ENCODE measurements around the gene DGKH. TPM values are rescaled to one million over a fixed set of nuclear protein-coding genes. Genes with fewer than 3 reads are reported as not detected.

The DGKH gene
- total and polyA plus RNA-seq, 10 of the 15 experiments (the other 5 are each of a cell fraction or from before 2014, with no cell fraction given): 1.3 to 15.2 (median 7.3) TPM

DNA sequence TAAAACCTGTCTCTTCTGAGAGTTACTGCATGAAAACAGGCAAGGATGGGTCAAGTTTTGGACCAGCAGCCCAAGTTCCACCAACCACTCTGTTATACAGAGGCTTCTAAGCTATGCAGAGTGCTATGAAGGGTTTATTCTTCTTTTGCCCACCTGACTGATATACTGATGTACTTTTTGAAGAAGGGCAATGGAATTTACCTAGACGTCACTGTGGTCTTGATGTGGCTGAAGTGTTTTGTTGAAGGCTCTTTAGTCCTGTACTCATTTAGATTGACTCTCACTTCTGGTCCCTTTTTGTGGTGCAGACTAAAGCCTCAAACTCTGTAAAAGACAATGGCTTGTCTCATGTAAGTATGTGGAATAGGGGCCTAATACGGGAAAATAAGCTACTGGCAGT is 92.0 kb downstream of the DGKH start (continued):
- TF ChIP-seq, protein P1, sequence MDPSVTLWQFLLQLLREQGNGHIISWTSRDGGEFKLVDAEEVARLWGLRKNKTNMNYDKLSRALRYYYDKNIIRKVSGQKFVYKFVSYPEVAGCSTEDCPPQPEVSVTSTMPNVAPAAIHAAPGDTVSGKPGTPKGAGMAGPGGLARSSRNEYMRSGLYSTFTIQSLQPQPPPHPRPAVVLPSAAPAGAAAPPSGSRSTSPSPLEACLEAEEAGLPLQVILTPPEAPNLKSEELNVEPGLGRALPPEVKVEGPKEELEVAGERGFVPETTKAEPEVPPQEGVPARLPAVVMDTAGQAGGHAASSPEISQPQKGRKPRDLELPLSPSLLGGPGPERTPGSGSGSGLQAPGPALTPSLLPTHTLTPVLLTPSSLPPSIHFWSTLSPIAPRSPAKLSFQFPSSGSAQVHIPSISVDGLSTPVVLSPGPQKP (IDR thresholded peaks at IDR 0.05; ENCODE audit: low read depth, low read length): no peak
- TF ChIP-seq BCL11A (IDR thresholded peaks at IDR 0.05; ENCODE audit: low read depth, low read length) (peak; percentile 19; the same call in 1 of the 2 replicates), BHLHE40 (IDR thresholded peaks at IDR 0.05; ENCODE audit: borderline replicate concordance in 1 of 2, low read depth in 2 of 2, low read length in 1 of 2) (no peak), RELA (IDR thresholded peaks at IDR 0.05; ENCODE audit: borderline replicate concordance, partially characterized antibody) (no peak), ZNF24 (IDR thresholded peaks at IDR 0.05) (no peak), IKZF1 (conservative IDR thresholded peaks at IDR 0.05) (no peak), PAX8 (IDR thresholded peaks at IDR 0.05) (no peak), NRF1 (conservative IDR thresholded peaks at IDR 0.05; ENCODE audit: low read depth, low read length) (no peak), RAD51 (IDR thresholded peaks at IDR 0.05) (0 out of 2 replicates have a peak, but pooled peaks have one; percentile 18), SMC3 (IDR thresholded peaks at IDR 0.05; ENCODE audit: borderline replicate concordance, low read length) (no peak), ESRRA (IDR thresholded peaks at IDR 0.05; ENCODE audit: low read length) (no peak), NR2F1 (conservative IDR thresholded peaks at IDR 0.05) (no peak), CBX3 (IDR thresholded peaks at IDR 0.05; ENCODE audit: borderline replicate concordance, low read depth) (no peak), RCOR1 (conservative IDR thresholded peaks at IDR 0.05; ENCODE audit: low read depth, low read length) (no peak), HDGF (IDR thresholded peaks at IDR 0.05) (no peak), TARDBP (IDR thresholded peaks at IDR 0.05; ENCODE audit: borderline replicate concordance) (no peak)
- TF ChIP-seq, protein P2, sequence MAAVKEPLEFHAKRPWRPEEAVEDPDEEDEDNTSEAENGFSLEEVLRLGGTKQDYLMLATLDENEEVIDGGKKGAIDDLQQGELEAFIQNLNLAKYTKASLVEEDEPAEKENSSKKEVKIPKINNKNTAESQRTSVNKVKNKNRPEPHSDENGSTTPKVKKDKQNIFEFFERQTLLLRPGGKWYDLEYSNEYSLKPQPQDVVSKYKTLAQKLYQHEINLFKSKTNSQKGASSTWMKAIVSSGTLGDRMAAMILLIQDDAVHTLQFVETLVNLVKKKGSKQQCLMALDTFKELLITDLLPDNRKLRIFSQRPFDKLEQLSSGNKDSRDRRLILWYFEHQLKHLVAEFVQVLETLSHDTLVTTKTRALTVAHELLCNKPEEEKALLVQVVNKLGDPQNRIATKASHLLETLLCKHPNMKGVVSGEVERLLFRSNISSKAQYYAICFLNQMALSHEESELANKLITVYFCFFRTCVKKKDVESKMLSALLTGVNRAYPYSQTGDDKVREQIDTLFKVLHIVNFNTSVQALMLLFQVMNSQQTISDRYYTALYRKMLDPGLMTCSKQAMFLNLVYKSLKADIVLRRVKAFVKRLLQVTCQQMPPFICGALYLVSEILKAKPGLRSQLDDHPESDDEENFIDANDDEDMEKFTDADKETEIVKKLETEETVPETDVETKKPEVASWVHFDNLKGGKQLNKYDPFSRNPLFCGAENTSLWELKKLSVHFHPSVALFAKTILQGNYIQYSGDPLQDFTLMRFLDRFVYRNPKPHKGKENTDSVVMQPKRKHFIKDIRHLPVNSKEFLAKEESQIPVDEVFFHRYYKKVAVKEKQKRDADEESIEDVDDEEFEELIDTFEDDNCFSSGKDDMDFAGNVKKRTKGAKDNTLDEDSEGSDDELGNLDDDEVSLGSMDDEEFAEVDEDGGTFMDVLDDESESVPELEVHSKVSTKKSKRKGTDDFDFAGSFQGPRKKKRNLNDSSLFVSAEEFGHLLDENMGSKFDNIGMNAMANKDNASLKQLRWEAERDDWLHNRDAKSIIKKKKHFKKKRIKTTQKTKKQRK (IDR thresholded peaks at IDR 0.05; ENCODE audit: low read depth, low read length): no peak
- TF ChIP-seq, protein P3, sequence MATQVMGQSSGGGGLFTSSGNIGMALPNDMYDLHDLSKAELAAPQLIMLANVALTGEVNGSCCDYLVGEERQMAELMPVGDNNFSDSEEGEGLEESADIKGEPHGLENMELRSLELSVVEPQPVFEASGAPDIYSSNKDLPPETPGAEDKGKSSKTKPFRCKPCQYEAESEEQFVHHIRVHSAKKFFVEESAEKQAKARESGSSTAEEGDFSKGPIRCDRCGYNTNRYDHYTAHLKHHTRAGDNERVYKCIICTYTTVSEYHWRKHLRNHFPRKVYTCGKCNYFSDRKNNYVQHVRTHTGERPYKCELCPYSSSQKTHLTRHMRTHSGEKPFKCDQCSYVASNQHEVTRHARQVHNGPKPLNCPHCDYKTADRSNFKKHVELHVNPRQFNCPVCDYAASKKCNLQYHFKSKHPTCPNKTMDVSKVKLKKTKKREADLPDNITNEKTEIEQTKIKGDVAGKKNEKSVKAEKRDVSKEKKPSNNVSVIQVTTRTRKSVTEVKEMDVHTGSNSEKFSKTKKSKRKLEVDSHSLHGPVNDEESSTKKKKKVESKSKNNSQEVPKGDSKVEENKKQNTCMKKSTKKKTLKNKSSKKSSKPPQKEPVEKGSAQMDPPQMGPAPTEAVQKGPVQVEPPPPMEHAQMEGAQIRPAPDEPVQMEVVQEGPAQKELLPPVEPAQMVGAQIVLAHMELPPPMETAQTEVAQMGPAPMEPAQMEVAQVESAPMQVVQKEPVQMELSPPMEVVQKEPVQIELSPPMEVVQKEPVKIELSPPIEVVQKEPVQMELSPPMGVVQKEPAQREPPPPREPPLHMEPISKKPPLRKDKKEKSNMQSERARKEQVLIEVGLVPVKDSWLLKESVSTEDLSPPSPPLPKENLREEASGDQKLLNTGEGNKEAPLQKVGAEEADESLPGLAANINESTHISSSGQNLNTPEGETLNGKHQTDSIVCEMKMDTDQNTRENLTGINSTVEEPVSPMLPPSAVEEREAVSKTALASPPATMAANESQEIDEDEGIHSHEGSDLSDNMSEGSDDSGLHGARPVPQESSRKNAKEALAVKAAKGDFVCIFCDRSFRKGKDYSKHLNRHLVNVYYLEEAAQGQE (IDR thresholded peaks at IDR 0.05; ENCODE audit: low read depth, low read length): no peak
- TF ChIP-seq, protein P4, sequence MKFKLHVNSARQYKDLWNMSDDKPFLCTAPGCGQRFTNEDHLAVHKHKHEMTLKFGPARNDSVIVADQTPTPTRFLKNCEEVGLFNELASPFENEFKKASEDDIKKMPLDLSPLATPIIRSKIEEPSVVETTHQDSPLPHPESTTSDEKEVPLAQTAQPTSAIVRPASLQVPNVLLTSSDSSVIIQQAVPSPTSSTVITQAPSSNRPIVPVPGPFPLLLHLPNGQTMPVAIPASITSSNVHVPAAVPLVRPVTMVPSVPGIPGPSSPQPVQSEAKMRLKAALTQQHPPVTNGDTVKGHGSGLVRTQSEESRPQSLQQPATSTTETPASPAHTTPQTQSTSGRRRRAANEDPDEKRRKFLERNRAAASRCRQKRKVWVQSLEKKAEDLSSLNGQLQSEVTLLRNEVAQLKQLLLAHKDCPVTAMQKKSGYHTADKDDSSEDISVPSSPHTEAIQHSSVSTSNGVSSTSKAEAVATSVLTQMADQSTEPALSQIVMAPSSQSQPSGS (IDR thresholded peaks at IDR 0.05; ENCODE audit: low read length): 0 out of 2 replicates have a peak, but pooled peaks have one; percentile 26
- TF ChIP-seq, protein P5, sequence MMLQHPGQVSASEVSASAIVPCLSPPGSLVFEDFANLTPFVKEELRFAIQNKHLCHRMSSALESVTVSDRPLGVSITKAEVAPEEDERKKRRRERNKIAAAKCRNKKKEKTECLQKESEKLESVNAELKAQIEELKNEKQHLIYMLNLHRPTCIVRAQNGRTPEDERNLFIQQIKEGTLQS (IDR thresholded peaks at IDR 0.05; ENCODE audit: borderline replicate concordance, extremely low read depth, low read depth, low read length): no peak
- TF ChIP-seq, protein P6, sequence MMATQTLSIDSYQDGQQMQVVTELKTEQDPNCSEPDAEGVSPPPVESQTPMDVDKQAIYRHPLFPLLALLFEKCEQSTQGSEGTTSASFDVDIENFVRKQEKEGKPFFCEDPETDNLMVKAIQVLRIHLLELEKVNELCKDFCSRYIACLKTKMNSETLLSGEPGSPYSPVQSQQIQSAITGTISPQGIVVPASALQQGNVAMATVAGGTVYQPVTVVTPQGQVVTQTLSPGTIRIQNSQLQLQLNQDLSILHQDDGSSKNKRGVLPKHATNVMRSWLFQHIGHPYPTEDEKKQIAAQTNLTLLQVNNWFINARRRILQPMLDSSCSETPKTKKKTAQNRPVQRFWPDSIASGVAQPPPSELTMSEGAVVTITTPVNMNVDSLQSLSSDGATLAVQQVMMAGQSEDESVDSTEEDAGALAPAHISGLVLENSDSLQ (IDR thresholded peaks at IDR 0.05): peak; percentile 47; the same call in 1 of the 2 replicates
